Suppressor macrophage treated with lipopolysaccharide for 1 hour (primary cell): Measurements from ENCODE around the gene CBX5.

Source experiments
- DNase-seq, 3 donors: peaks; one replicate each; pipeline ENCODE4 v3.0.0-alpha.2; 2020 to 2022

Gene CBX5

GRCh38 chr12:54222609-54223008 is 57.3 kb downstream of the CBX5 start:
- peak in 2 of 3 donors; percentile 41 to 43 for DNase-seq

- DNase-seq, result no peak
Observed at GRCh38 chr12:54221402-54221984, 58.4 kb downstream of the CBX5 start.

GRCh38 chr12:54220567-54220966 is 59.4 kb downstream of the CBX5 start:
- DNase-seq, result no peak

GRCh38 chr12:54220092-54220557 is 59.8 kb downstream of the CBX5 start:
- peak; percentile 66 to 70 (median 67) for DNase-seq

GRCh38 chr12:54217774-54218241 is 62.1 kb downstream of the CBX5 start:
- peak in 1 of 3 donors; percentile 15 for DNase-seq

- peak; percentile 82 to 86 (median 83) for DNase-seq
Observed at GRCh38 chr12:54216797-54217661, 62.9 kb downstream of the CBX5 start.

GRCh38 chr12:54215989-54216796 is 63.7 kb downstream of the CBX5 start:
- DNase-seq, result peak; percentile 76 to 79 (median 76)

GRCh38 chr12:54214553-54215406 is 65.1 kb downstream of the CBX5 start:
- DNase-seq, result peak; percentile 93 to 96 (median 96)

GRCh38 chr12:54213079-54213478 is 66.8 kb downstream of the CBX5 start:
- DNase-seq, result no peak

- no peak for DNase-seq
Observed at GRCh38 chr12:54211920-54212319, 68.0 kb downstream of the CBX5 start.

- no peak for DNase-seq
Observed at GRCh38 chr12:54210400-54210790, 69.5 kb downstream of the CBX5 start.

- DNase-seq, result no peak
Observed at GRCh38 chr12:54208591-54208990, 71.3 kb downstream of the CBX5 start.

- peak; percentile 65 to 77 (median 73) for DNase-seq
Observed at GRCh38 chr12:54207539-54208294, 72.2 kb downstream of the CBX5 start.

- no peak for DNase-seq
Observed at GRCh38 chr12:54206791-54207190, 73.1 kb downstream of the CBX5 start.

GRCh38 chr12:54204316-54204715 is 75.6 kb downstream of the CBX5 start:
- DNase-seq, result no peak

GRCh38 chr12:54201001-54201794 is 78.7 kb downstream of the CBX5 start:
- DNase-seq, result peak; percentile 72 to 81 (median 79)

GRCh38 chr12:54200412-54200811 is 79.5 kb downstream of the CBX5 start:
- no peak for DNase-seq

GRCh38 chr12:54199917-54200316 is 80.0 kb downstream of the CBX5 start:
- DNase-seq, result no peak

- DNase-seq, result no peak
Observed at GRCh38 chr12:54199034-54199433, 80.9 kb downstream of the CBX5 start.

GRCh38 chr12:54197431-54197909 is 82.5 kb downstream of the CBX5 start:
- DNase-seq, result peak; percentile 45 to 57 (median 54)
